GM21360 (cell line): Measurements from ENCODE around the gene ZFP36.

ENCODE experiments used
- ATAC-seq: cut with Tn5 transposase; IDR thresholded peaks from one replicate; pipeline ENCODE4 v1.9.1; 2021; ENCODE audit warnings: mild to moderate bottlenecking, moderate library complexity; ENCODE audit not compliant: unreplicated experiment

ZFP36 gene

DNA sequence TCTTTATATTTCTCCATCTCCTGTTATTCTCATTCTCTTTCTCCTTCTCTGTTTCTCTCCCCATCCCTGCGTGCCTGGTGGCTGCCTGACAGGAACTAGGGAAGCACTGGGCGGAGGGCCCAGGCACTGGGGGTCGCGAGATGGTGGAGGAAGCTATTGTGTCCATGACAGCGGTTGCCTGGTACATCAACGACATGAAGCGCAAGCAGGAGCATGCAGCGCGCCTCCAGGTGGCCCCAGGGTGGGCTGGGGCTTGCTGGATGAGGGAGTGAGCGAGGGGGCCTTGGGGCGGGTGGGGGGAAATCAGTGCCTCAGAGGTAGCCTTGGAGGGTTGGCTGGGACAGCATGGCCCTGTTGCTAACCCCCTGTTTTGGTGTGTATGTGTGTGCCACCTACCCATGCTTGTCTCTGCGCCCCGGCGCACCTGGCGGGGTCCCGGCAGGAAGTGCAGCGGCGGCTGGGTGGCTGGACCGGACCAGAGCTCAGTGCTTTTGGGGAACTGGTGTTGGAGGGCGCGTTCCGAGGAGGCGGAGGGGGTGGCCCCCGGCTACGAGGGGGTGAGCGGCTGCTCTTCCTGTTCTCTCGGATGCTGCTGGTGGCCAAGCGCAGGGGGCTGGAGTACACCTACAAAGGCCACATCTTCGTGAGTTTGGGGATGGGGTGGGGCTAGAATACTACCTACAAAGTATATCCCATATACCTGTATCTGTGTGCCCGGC, 11.0 kb downstream of the ZFP36 start:
- ATAC-seq = no peak

DNA sequence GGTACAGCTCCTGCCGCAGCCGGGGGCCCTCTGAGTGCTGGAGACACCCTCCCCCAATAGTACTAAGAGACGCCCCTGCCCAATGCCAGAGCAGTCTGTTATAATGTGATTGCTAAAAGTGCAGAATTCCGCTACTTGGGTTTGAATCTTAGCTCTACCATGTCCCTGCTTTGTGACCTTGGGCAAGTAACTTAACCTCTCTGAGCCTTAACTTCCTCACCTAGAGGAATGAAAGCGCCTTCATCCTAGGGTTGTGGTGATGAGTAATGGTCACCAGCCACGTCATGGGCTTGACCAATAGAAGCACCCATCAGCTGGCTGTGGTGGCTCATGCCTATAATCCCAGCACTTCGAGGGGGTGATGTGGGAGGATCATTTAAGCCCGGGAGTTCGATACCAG, 12.4 kb downstream of the ZFP36 start:
- no peak for ATAC-seq

DNA sequence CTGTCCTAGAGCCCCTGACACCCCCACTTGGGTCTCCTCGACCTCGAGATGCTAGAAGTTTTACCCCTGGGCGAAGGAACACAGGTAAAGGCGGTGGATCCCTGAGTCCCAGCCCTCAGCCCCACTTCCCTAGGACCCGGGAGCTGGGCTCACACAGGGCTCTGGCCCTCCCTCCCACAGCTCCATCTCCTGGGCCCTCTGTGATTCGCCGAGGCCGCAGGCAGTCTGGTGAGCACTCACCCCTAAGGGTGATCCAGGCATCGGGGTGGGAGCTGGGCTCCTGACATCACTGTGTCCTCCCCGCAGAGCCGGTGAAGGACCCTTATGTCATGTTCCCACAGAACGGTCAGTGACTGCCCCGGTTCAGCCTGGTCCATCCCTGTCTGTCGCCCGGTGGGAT, 14.1 kb downstream of the ZFP36 start:
- no peak for ATAC-seq

DNA sequence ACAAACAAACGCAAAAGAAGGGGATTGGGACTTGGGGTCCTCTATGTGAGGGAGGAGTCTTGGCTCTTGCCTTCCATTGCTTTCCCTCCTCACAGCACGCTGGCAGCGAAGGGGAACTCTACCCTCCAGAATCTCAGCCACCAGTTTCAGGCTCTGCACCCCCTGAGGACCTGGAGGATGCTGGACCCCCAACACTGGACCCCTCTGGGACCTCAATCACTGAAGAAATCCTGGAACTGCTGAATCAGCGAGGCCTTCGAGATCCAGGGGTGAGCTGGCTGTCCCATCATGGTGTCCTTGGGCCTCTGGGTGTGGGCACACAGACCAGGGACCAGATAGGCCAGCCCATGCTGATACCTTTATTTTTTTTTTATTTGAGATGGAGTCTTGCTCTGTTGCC, 15.4 kb downstream of the ZFP36 start:
- ATAC-seq = no peak

DNA sequence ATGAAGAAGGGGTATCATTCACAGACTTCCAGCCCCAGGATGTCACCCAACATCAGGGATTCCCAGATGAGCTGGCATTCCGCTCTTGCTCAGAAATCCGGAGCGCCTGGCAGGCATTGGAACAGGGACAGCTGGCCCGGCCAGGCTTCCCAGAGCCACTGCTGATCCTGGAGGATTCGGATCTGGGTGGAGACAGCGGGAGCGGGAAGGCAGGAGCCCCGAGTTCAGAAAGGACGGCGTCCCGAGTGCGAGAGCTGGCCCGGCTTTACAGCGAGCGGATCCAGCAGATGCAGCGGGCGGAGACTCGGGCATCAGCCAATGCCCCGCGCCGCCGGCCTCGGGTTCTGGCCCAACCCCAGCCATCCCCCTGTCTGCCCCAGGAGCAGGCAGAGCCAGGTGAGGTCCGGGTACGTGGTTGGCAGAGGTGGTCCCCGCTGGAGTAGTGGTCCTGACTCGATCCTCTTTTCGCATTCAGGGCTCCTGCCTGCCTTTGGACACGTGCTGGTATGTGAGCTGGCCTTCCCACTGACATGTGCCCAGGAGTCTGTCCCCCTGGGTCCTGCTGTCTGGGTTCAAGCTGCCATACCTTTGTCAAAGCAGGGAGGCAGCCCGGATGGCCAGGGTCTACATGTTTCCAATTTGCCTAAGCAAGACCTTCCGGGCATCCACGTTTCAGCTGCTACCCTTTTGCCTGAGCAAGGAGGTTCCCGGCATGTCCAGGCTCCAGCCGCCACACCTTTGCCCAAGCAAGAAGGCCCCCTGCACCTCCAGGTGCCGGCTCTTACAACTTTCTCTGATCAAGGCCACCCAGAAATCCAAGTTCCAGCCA, 16.8 kb downstream of the ZFP36 start:
- no peak for ATAC-seq

DNA sequence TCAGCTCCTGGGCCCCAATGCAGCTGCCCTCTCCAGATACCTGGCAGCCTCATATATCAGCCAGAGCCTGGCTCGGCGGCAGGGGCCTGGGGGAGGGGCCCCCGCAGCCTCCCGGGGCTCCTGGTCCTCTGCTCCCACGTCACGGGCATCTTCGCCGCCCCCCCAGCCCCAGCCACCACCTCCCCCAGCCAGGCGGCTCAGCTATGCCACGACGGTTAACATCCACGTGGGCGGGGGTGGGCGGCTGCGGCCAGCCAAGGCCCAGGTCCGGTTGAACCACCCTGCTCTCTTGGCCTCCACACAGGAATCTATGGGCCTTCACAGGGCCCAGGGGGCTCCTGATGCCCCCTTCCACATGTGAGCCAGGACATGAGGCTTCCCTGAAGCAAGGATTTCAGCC, 18.3 kb downstream of the ZFP36 start:
- ATAC-seq = no peak

DNA sequence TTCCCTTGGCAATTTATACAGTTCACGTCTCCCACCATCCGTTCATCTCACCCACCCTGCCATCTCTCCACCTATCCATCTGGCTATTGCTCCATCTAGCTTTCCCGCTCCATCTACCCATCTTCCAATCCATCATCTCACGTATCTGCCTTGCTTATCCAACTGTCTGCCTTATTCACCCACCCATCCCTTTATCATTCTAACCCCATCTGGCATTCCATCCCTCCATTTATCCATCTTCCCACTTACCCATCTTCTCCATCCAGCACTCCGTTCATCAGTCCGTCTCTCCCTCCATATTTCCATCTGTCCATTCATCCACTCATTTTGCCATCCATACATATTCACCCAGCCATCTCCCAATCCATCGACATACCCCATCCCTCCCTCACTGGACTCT, 19.1 kb downstream of the ZFP36 start:
- no peak for ATAC-seq

DNA sequence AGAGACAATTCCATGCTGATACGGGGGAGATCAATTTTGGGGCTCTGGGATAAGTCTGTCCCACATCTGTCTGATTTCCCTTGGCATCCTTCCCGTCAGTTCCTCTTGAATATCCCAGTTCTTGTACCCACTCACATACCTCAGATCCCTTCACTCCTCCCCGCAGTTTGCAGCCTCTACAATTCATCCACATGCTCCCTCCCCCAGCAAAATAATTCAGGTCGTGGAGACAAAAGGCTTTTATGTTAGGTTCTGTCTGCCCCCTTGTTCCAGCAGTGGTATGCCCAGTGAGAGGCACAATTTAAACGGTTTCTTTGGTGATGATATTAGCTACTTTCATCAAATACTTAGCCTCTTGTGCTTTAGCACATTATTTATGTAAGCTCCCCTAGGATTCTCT, 19.5 kb downstream of the ZFP36 start:
- no peak for ATAC-seq

DNA sequence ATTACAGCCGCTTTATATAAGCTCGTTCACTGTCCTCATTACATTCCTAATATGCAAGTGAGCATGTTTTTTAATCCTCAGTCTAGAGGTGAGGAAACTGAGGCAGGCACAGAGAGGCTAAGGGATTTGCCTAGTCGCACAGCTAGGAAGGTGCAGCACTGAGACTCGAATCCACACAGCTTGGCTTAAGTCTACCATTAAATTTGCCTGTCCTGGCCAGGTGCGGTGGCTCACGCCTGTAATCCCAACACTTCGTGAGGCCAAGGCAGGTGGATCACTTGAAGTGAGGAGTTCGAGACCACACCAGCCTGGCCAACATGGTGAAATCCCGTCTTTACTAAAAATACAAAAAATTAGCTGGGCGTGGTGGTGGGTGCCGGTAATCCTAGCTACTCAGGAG, 21.1 kb downstream of the ZFP36 start:
- no peak for ATAC-seq

DNA sequence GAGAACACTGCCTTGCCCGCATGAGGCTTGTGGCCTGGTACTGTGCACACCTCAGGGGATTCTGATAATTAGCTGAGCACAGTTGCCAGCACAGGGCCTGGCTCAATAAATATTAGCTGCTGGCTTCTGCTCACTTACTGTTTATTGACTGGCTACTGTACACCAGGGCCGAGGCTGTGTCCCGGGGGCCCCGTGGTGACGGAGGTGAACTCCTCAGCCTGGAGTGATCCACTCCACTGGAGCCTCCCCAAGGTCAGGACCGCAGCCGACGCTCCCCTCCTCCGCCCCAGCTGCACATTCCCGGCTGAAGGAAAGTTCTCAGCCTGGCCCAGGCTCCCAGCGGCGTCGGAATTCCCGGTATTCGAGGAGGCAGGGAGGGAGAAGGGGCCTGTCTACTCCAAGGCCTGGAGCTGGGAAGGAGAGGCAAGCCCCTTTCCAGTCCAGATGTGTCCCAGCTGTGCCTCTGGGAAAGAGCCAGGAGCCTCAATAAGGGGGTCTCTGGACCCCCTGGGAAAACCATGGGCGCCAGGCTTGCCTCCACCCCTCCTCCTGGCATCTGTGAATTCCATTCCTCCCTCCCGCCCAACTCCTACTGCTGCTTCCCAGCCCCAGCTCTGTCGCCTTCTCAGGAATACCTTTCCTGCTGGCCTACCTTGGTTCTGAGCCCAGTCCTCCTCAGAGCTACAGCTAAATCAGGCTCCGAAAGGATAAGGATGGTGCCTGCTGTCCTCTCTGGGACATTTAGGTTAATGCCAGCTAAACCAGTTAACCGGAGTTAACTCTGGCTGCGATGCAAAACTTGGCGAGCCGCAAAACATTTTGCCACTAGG, 21.9 kb downstream of the ZFP36 start:
- no peak for ATAC-seq

DNA sequence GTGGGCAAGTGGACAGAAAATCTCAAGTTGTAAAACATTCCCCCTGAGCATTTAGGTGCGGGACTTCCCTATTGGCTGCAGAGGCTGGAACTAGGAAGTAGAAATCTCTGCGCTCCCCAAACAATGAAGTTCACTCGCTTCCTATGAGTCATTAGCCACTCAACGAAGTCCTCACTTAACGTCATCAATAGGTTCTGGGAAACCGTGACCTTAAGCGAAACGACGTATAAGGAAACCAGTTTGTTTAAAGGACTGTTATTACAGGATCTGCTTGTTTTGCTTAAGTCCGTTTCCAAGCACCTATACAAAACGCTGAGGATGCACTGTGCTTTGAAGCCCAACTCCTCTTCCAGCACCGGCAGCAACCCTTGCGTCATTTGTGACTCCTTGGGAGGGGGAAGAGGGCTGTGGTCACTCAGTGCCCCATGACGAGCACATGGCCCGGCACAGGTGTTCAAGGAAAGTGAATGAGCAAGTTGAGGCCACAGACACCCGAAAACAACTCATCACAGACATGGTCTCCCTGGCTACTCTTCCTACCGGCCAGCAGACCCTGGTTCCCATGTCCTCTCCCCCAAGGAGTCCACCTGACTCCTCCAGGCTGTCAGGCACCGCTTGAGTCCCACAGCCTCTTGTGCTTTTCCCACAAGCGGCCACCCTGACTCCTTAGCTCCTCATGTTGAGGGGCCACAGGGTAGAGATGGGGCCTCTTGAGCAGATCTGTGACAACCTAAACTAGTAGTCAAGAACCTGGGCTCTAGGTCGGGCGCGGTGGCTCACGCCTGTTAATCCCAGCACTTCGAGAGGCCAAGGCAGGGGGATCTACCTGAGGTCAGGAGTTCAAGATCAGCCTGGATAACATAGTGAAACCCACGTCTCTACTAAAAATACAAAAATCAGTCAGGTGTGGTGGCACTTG, 24.3 kb downstream of the ZFP36 start:
- ATAC-seq = no peak

DNA sequence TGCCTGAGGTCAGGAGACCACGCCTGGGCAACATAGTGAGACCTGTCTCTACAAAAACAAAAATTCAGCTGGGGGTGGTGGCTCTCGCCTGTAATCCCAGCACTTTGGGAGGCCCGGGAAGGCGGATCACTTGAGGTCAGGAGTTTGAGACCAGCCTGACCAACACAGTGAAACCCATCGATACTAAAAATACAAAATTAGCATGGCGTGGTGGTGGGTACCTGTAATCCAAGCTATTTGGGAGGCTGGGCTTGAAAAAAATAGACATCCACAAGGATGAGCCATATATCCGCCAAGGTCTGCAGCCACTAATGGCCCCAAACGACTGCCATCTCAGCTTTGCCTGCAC, 26.0 kb downstream of the ZFP36 start:
- ATAC-seq = no peak

DNA sequence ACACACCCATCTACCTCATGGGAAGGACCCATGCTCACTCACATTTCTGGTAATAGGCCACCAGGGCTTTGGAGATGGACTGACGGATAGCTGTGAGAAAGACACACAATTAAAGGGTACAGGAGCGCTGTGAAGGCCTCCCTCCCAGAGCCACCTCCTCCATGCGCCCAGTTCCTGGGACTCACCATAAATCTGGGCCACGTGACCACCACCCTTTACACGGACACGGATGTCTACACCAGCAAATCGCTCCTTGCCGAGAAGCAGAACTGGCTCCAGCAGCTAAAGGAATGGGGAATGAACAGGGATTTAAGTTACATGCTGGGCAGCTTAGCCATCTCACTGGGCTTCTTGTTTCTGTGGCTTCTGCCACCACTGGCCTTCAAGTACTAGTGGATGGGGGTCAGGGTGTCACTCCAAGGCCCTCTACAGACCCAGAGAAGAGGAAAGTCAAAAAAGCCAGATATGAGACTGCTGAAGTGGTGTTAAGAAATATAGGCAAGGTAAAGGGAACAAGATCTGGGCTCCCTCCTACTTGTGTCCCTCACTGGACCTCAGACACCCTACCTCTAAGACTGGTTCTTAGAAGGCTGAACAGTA, 26.9 kb downstream of the ZFP36 start:
- ATAC-seq = no peak

DNA sequence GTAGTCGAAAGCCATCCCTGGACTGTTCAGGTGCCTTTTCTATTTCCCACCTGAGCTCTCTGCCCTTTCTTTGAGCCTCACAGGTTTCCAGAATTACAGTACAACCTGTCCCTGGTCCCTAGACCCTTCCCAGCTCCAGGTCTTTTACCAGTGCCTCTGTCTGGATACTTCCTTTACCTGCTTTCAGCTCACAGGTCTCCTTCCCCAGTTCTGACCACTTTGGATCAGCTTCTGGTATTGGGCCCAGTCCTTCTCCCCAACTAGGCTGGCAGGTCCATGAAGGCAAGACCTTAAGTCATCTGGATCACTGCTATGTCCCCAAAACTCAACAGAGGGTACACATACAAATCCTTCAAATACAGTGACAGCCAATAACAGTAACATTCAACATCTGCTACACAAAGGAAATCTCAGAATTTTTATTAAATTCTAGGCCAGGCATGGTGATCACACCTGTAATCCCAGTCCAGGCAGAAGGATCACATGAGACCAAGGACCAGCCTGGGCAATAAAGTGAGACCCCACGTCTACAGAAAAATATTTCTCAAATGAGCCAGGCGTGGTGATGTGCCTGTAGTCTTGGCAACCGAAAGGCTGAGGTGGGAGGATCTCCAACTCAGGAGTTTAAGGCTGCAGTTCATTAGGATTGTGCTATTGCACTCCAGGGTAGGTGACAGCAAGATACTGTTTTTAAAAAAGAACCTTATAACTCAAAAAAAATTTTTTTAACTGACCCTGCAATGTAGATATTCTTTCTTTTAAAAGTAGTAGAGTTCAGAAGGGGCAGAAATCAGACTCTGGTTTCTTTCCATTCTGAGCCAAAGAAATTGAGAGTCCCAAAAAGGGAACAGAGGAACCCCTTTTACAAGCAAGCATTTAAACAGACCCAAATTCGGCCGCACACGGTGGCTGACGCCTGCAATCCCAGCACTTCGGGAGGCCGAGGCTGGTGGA, 27.8 kb downstream of the ZFP36 start:
- ATAC-seq = no peak

DNA sequence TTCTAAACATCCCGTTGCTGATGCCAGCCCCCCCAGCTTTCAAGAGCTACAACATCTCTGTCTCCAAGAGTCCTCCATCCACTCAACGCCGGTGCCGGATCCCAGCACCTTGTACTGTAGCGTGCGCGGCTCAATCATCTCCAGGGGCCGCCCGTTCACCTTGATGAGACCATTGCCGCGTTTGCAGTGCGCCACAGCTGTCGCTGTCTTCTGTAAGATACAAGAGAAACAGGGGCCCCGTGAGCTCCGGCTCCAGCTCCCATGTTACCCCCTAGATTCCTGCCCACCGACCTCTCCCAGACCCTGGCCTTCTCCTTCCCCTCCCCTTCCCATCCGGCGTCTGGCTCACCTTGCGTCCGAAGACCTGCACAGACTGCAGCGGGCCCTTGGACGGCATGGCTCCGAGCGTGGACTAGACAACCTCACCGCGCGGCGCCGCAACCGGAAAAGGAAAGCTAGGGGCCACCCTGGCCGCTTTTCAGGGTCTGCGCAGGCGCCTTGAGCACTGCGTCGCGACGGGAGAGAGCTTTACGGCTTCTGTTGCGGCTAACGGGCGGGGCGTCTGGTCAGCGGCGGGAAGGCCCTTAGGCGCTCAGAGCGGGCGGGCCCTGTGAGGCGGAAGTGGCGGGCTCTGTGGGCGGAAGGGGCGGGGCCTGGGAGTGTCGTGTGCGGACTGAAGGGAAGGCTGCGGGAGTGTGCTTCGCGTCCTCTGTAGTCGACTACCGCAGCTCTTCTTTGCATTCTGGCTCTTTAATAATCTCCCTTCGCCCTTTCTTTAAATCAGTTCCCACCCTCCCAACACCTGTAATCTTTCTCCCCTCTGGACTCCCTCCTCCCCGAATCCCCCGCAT, 29.1 kb downstream of the ZFP36 start, which contains the start of gene RPS16:
Gene RPS16, minus strand, starts transcription at position 451 of the 851 bp plus-strand sequence. Its CDS starts 54 bp downstream, at position 397.
- ATAC-seq = peak; percentile 69

DNA sequence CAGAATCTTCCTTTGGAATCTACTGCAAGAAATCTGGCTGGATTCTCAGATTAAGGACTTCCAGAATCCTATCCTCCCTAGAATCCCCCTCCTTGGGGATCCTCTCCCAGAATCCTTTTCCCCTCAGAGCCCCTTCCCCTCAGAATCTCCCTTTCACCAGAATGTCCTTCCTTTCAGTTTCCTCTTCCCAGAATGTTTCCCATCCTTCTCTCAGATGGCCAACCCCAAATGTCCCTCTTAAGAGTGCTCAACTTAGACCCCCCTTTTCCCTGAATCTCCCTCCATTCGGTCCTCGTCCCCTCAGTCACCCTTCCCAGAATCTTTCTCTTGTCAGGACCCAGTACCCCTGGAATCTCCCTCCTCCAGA, 29.7 kb downstream of the ZFP36 start:
- no peak for ATAC-seq

DNA sequence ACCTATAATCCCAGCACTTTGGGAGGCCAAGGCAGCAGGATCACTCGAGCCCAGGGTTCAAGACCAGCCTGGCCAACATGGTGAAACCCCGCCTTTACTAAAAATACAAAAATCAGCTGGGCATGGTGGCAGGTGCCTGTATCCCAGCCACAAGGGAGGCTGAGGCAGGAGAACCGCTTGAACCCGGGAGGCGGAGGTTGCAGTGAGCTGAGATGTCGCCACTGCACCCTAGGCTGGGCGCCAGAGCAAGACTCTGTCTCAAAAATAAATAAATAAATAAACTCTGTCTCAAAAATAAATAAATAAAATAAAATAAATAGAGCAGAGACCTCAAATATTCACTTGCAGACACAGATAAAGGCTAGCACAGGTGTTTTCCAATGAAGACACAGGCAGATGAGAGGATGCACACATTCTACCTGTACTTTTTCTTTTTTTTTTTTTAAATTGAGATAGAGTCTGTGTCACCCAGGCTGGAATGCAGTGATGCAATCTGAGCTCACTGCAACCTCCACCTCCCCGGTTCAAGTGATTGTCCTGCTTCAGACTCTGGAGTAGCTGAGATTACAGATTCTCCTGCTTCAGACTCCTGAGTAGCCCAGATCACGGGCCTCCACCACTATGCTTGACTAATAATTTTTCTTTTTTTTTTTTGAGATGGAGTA, 31.8 kb downstream of the ZFP36 start:
- no peak for ATAC-seq
